ENCODE results near the gene HEPN1.

Gene HEPN1

DNA sequence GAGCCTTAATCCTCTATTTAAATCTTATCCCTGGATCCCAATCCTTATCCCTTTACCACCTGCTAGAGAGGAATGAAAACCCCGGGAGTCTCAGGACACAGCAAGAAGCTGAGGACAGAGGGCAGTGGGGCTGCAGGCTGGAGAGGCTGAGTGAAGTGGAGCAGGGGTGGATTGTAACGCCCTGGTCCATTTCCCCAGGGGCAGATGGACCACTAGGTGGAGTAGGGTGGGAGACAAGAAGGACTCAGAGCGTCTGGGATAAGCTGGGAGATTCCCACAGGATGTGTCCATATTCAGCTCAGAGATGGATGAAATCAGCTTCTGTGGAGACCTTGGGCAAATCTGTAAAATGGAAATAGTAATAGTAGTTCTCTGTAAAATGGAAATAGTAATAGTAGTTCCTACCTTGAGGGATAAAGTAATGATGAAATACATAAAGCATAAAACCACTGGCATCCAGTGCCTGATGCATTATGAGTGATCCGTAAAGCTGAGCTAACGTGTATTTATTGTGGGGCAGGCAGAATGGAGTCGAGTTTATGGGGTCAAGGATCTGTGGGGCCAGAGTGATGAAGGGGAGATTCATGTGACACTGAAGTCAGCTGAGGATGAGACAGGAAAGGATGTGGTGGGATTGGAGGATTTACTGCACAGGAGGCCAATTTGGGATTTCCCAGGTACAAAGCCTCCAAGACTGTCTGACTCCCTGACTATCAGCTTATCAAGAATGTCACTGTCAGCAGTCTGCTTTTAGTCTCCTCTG lies 19.5 kb upstream of the HEPN1 start:
- DNase-seq (ENCODE audit: low read depth in 2 of 2), result no peak

- no peak for DNase-seq (ENCODE audit: low read depth in 2 of 2)
Measured at GRCh38 chr11:124900464-124900863, 18.6 kb upstream of the HEPN1 start.

DNA sequence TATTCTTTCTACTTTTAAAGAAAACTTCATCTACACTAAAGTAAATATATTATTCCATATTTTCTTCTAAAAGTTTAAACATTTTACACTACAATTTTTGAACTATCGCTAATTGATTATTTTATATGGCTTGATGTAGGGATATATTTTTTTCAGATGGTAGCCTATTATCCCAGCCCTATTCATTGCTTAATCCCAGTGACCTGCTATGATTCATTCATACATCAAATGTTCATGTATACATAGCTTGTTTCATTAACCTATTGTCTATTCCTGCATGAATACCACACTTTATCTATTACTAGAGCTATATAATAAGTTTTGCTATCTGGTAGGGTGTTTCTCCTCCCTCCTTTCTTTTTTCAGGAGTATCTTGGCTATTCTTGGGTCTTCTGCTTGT lies 16.4 kb upstream of the HEPN1 start:
- DNase-seq (ENCODE audit: low read depth in 2 of 2), result no peak

DNA sequence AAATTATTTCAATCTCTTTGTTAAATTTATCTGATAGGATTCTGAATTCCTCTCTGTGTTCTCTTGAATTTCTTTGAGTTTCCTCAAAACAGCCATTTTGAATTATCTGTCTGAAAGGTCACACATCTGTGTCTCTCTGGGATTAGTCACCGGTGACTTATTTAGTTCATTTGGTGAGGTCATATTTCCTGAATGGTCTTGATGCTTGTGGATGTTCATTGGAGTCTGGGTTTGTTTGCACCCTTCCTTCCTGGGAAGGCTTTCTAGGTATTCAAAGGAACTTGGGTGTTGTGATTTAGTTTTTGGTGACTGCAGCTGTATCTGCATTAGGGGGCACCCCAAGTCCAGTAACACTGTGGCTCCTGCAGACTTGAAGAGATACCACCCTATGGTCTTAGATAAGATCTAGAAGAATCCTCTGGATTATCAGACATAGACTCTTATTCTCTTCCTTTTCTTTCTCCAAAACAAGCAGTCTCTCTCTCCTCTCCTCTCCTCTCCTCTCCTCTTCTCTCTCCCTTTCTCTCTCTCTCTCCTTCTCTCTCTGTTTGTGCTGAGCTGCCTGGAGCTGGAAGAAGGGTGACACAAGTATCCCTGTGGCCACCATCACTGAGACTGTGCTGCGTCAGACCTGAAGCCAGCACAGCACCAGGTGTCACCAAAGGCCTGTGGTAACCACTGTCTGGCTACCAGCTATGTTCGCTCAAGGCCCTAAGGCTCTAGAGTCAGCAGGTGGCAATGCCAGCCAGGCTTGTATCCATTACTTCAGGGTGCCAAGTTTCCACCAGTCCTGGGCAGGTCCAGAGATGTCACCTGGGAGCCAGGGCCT lies 3.3 kb upstream of the HEPN1 start:
- no peak for DNase-seq (ENCODE audit: low read depth in 2 of 2)

GRCh38 chr11:124916370-124916710 lies 2.7 kb upstream of the HEPN1 start:
- no peak for DNase-seq (ENCODE audit: low read depth in 2 of 2)

- no peak for DNase-seq (ENCODE audit: low read depth in 2 of 2)
Measured at GRCh38 chr11:124917115-124917637, 1.9 kb upstream of the HEPN1 start.

- DNase-seq (ENCODE audit: low read depth in 2 of 2), result no peak
Measured at GRCh38 chr11:124919898-124920297, 848 bp downstream of the HEPN1 start.

GRCh38 chr11:124920356-124920755 lies 1.3 kb downstream of the HEPN1 start:
- DNase-seq (ENCODE audit: low read depth in 2 of 2), result no peak

GRCh38 chr11:124920870-124921609 lies 2.0 kb downstream of the HEPN1 start:
- DNase-seq (ENCODE audit: low read depth in 2 of 2), result peak; percentile 64 to 69

DNA sequence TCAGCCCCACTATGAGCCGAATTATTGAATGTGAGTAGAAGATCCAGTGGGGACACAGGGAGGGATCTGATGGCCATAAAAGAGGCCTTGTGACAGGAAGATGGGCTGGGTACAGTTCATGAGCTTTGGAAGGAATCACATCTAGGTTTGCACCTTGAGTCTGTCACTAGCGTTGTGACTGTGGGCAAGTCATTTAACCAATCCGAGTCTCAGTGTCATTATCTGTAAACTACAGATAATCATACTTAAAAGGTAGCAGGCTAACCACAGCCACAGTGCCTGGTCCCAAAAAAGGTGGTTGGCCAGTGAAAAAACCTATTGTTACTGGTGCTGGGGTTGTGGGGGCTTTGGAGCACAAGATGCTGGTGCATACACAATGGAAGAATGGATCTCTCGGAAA lies 3.8 kb downstream of the HEPN1 start:
- no peak for DNase-seq (ENCODE audit: low read depth in 2 of 2)

GRCh38 chr11:124923296-124923695 lies 4.2 kb downstream of the HEPN1 start:
- DNase-seq (ENCODE audit: low read depth in 2 of 2), result no peak

DNA sequence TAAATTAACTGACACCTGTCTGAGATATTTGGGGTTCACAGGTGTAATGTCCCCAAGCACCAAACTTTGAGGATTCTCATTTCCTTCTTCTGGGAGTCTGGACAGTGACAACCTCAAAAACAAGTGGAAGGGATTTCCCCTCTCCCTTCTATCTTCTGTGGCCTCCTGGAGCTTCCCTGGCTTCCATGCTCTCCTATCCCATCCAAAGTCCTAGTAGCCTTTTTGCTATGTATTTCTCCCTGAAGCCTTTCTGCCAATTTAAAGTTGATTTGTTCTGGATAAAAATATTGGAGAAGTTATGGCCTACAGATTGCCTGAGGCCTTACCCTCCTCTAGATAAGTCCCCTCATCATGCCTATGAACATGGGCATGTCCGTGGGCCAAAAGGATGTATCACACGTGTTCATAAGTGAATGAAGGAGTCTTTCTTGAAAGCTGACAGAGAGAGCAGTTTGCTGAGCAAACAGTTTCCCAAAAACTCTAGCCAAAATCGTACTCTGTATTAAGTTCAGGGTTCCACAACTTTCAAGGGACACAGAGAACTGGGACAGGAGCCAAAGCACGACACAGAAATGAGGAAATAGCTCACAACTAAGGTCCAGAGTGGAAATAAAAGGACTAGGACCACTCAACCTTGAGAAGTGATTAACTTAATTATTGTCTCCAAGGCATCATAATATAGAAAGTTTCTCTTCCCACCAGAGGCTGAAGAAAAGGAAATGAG lies 10.1 kb downstream of the HEPN1 start:
- no peak for DNase-seq (ENCODE audit: low read depth in 2 of 2)

DNA sequence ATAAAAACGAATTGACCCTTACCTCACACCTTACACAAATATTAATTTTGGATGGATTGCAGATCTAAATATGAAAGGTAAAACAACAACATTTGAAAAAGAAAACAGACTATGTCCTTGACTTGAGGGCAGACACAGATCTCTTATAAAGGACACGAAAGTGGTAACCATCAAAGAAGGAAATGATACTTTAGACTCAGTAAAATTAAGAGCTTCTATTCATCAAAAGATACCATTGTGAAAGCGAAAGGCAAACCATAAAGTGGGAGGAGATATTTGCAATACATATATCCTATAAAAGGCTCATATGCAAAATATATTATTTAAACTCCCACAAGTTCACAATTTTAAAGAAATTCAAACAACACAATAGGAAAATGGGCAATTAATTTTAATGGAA lies 11.7 kb downstream of the HEPN1 start:
- DNase-seq (ENCODE audit: low read depth in 2 of 2), result no peak

DNA sequence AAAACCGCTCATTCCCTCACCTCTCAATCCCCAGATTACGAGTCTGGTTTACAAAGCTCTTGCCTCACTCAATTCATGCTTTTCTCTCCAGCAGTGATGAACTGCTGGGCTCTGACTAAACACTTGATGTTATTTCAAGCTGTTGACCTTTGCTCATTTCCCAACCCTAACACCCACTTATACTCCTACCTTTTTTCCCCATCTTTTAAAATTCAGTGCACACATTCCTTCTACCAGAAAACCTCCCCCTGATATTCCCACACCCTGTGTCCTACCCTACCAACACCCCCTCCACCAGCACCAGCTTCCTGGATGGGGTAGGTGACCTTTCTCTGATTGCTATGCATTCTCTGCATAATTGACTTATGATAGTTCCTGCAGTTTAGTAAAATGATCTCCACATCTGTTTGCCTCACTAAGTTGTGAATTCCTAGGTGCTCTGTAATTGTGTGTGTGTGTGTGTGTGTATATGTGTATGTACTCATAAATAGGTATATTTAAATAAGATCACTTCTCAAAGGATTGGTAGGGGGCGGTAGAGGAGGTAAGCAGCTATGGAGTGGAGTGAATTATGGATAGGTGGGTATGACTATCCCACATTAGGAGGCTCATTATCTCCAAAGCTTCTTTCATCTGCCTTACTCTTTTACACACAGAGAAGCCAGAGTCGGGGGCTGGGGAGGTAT lies 16.0 kb downstream of the HEPN1 start:
- DNase-seq (ENCODE audit: low read depth in 2 of 2), result no peak

- DNase-seq (ENCODE audit: low read depth in 2 of 2), result no peak
Measured at GRCh38 chr11:124935548-124936514, 16.8 kb downstream of the HEPN1 start, which contains the start of gene HEPACAM. Gene HEPACAM (minus strand): TSS chr11:124936047. CDS start chr11:124936006, 41 bp downstream.

- no peak for DNase-seq (ENCODE audit: low read depth in 2 of 2)
Measured at GRCh38 chr11:124937336-124937935, 18.4 kb downstream of the HEPN1 start.

DNA sequence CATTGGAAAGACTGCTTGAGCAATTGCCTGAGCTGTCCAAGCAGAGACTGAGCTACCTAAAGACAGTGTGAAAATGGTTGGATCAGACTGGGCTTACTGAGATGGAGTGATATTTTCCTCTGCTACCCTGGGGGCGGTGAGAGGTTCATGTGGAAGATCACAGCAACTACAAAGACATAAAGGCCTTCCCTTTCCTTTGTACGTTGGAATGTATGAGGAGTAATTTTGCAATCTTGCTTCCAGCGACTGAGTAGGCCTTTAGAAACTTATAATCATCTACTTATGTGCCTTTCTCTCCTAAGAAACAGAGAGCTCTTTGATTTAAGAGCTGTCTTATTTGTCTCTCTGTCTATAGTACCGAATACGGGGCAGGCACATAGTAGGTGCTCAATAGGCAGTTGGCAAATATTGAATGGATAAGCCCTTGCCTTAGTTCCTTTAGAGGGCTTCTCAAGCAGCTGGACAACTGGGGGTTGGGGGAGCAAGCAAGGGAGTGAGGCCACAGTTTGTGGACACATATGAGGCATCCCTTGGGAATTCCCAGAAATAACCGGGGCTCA lies 19.2 kb downstream of the HEPN1 start:
- DNase-seq (ENCODE audit: low read depth in 2 of 2), result no peak

GRCh38 chr11:124938970-124939369 lies 19.9 kb downstream of the HEPN1 start:
- no peak for DNase-seq (ENCODE audit: low read depth in 2 of 2)

GRCh38 chr11:124941703-124942102 lies 22.7 kb downstream of the HEPN1 start:
- DNase-seq (ENCODE audit: low read depth in 2 of 2), result no peak

Data from stimulated activated CD8-positive, alpha-beta memory T cell treated with anti-CD3 and anti-CD28 coated beads, Interleukin-15, amount 100 ng/mL, for 48 hours (primary cell).